Bronchial epithelial cell (primary cell): ENCODE results near the gene TUBA3C. TPM values are rescaled to one million over a fixed set of nuclear protein-coding genes. Genes with fewer than 3 reads are reported as not detected.

Experiments
- DNase-seq: peaks from one replicate; pipeline ENCODE4 v3.0.0-alpha.2; 2010; ENCODE audit warnings: low read depth
- FAIRE-seq: peaks from 2 replicates; lab custom pipeline; 2011; peaks lifted over from hg19 to GRCh38; lab: Jason Lieb, UNC
- H3K27me3 ChIP-seq: 2 replicates; pipeline ENCODE4 v1.5.1; 2011; ENCODE audit warnings: low read length; ENCODE audit not compliant: control insufficient read depth, insufficient read depth
- H3K36me3 ChIP-seq: 2 replicates; pipeline ENCODE4 v1.5.1; 2011; ENCODE audit warnings: low read length; ENCODE audit not compliant: control insufficient read depth, insufficient read depth
- H3K4me3 ChIP-seq: 2 replicates; pipeline ENCODE4 v1.5.1; 2011; ENCODE audit warnings: mild to moderate bottlenecking, low read depth, low read length, control low read depth
- total RNA-seq: library from RNA; depleted of rRNA; stranded (reverse); fragments of >200 nt; gene quantifications from 2 replicates; pipeline ENCODE4 v1.2.1, GENCODE V29; 2014
- TF ChIP-seq, protein P1 (sequence below): IDR thresholded peaks from 2 replicates; pipeline ENCODE4 v1.5.1; 2011; ENCODE audit warnings: mild to moderate bottlenecking, moderate library complexity, low read length, control low read depth, inconsistent platforms; ENCODE audit not compliant: insufficient read depth, severe bottlenecking

Gene TUBA3C
- total RNA-seq, 1 donor from 2014 or later = not detected

- FAIRE-seq (no peak), DNase-seq (no peak)
- Histone ChIP-seq H3K36me3 (no peaks in the 10 kb centered on the region), H3K4me3 (no peak overlapping the region), H3K27me3 (no peaks in the 10 kb centered on the region)
- TF ChIP-seq, protein P1, sequence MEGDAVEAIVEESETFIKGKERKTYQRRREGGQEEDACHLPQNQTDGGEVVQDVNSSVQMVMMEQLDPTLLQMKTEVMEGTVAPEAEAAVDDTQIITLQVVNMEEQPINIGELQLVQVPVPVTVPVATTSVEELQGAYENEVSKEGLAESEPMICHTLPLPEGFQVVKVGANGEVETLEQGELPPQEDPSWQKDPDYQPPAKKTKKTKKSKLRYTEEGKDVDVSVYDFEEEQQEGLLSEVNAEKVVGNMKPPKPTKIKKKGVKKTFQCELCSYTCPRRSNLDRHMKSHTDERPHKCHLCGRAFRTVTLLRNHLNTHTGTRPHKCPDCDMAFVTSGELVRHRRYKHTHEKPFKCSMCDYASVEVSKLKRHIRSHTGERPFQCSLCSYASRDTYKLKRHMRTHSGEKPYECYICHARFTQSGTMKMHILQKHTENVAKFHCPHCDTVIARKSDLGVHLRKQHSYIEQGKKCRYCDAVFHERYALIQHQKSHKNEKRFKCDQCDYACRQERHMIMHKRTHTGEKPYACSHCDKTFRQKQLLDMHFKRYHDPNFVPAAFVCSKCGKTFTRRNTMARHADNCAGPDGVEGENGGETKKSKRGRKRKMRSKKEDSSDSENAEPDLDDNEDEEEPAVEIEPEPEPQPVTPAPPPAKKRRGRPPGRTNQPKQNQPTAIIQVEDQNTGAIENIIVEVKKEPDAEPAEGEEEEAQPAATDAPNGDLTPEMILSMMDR = no peak
Measured at GRCh38 chr13:19154843-19155242, 26.8 kb downstream of the TUBA3C start.

DNA sequence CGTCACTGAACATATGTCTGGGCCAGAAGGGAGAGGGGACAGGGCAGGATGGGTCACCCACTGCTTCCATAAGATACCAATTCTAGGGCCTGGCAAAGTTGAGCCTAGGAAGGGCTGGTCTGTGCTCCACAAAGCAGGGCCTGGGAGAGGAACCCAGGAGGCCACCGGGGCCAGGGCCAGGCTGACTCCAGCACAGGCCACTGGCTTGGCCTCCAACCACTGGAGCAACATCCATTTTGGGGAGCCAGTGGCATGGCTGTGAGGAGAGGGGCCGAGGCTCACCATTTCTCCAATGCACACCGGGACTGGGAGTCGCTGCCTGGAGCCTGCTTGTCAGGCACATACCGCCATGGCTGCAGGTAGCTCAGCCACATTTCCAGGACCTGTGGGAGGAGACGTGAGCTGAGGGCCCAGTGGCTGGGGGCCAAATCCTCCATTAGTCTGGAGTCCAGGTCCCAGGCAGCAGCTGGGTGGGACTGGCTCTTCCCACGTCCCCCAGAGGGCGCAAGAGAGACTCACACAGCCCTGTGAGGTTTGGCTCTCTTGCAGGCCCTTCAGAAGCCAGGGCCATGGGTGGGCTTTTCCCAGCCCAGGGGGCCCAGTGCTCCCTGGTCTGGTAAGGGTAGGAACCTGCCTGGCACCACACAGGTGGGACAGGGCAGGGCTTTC is 27.7 kb downstream of the TUBA3C start:
- TF ChIP-seq, protein P1 = no peak
- no peak for DNase-seq
- H3K27me3 ChIP-seq = no peaks in the 10 kb centered on the region
- H3K36me3 ChIP-seq = no peaks in the 10 kb centered on the region
- H3K4me3 ChIP-seq = no peak overlapping the region
- no peak for FAIRE-seq

DNA sequence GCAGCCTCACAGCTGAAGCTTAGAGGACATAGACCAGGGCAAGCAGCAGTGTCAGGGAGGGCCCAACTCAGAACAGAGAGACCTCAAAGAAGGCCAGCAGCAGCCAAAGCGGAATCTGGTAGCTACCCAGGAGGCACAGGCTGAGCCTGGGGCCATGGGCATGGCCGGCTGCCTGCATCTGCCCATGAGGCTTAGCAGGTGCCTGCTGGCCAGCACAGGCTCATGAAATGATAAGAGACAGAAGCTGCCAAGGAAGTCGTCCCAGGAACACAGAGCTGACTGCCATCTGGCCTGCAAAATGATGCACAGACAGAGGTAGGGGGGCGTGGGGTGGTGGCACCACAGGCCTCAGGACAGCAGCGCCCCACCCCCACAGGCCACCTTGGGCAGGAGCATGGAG is 29.2 kb downstream of the TUBA3C start:
- Histone ChIP-seq H3K27me3 (no peaks in the 10 kb centered on the region), H3K4me3 (no peak overlapping the region), H3K36me3 (no peaks in the 10 kb centered on the region)
- TF ChIP-seq, protein P1 = no peak
- DNase-seq (no peak), FAIRE-seq (no peak)

DNA sequence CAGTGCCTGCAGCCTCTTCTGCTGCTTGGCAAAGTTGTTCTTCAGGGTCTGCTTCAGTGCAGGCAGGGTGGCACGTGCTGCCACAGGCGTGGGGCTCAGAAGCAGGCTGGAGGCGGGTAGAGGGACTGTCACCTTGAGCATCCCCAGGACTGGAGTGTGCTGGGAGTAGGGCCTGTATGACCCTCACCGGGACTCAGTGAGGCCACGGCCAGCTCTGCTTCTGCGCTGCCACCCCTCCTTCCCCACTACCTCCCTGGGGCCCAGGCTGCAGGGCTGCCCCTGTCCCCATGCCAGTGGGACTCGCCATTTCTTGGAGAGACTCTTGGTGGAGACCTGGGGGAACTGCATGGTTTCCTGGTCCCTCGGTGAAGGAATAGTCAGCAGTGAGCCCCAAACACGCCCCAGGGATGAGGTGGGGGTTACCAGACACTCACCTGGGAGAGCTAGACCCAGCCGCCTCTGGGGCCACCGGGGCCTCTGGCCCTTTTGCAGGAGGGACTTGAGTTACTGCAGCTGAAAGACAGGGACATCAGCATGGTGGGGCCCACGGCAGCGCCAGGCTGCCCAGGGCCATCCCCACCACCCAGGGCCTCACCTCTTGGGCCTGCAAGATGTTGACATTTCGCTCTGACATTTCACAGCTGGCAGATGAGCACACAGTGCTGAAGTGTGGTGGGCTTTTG is 29.9 kb downstream of the TUBA3C start:
- TF ChIP-seq, protein P1 = no peak
- no peaks in the 10 kb centered on the region for H3K36me3 ChIP-seq
- no peak for FAIRE-seq

DNA sequence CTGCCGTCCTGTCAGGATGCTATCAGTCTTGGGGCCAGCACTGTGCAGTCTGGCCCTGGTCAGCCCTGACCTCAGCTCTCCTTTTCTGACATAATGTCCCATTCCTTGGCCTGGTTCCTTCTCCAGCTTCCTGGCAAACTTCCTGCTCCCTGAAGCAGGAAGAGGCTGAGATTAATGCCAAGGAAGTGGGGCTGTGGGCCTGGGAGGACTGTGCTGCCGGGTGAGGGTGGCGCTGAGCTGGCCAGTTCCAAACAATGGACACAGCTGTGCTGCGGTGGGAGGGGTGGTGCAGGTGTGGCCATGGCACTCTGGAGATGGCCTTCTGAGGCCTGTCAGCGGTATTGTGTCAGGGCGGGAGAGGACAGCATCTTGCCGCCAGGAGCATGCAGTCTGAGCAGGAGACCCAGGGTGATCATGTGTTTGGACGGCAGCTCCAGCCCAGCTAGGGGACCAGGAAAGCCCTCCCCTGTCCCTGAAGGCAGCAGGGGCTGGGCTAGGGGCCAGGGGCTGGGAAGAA is 30.9 kb downstream of the TUBA3C start:
- no peaks in the 10 kb centered on the region for H3K36me3 ChIP-seq
- H3K4me3 ChIP-seq = no peak overlapping the region
- FAIRE-seq (no peak), DNase-seq (no peak)
- TF ChIP-seq, protein P1 = no peak
- no peaks in the 10 kb centered on the region for H3K27me3 ChIP-seq

More for the DNA sequence above, 29.9 kb downstream of the TUBA3C start:
- no peak overlapping the region for H3K4me3 ChIP-seq
- no peak for DNase-seq
- no peaks in the 10 kb centered on the region for H3K27me3 ChIP-seq
